ENCODE measurements around the gene GLIPR1.

The GLIPR1 gene

GRCh38 chr12:75529316-75529715, 48.8 kb downstream of the GLIPR1 start:
- no peak for TF ChIP-seq EZH2 (IDR thresholded peaks at IDR 0.05; ENCODE audit: borderline replicate concordance, low read length)
- no peak for TF ChIP-seq CTCF (IDR thresholded peaks at IDR 0.05; ENCODE audit: low read length)
- no peaks in the 10 kb centered on the region for H3K9me3 ChIP-seq (ENCODE audit: low read length)
- no peaks in the 10 kb centered on the region for H3K27me3 ChIP-seq (ENCODE audit: insufficient read depth, low read length)
- H3K9me2 ChIP-seq (ENCODE audit: low read depth, low read length), result no peaks in the 10 kb centered on the region
- no peaks in the 10 kb centered on the region for H3K36me3 ChIP-seq (ENCODE audit: insufficient read depth, low read length)
- no peak overlapping the region for H3K27ac ChIP-seq (ENCODE audit: low read depth, low read length, poor library complexity, severe bottlenecking)
- H3K79me2 ChIP-seq (ENCODE audit: insufficient read depth, low read length), result no peaks in the 10 kb centered on the region
- no peak overlapping the region for H3K4me3 ChIP-seq (ENCODE audit: low read depth, low read length, poor library complexity, severe bottlenecking)
- H2AFZ ChIP-seq (ENCODE audit: low read length), result no peak overlapping the region
- no peaks in the 10 kb centered on the region for H4K20me1 ChIP-seq (ENCODE audit: insufficient read depth, low read length)
- no peaks in the 10 kb centered on the region for H3F3A ChIP-seq (ENCODE audit: insufficient read depth, low read length)
- H3K4me2 ChIP-seq (ENCODE audit: low read length), result no peak overlapping the region
- no peaks in the 10 kb centered on the region for H3K4me1 ChIP-seq (ENCODE audit: insufficient read depth, low read length, severe bottlenecking)
- no peak overlapping the region for H3K9ac ChIP-seq (ENCODE audit: low read length)

DNA sequence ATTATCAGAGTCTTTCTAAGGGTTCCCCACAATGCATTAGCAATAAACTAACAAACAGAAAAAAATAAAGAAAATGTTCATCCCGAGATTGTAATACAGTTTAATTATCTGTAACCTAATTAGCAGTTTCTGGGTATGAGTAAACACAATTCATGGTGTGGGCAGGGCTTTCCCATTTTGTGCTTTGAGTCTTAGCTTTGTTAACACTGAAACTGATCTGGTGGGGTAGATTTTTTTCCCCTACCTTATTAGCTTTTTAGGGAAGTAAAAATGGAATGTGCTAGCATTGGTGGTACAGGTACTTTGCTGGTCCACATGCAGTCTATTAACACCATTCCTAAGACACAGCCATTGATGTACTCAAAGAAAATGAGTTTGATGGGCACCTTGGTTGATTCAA, 49.3 kb downstream of the GLIPR1 start:
- Histone ChIP-seq H2AFZ (ENCODE audit: low read length) (no peak overlapping the region), H3K4me3 (ENCODE audit: low read depth, low read length, poor library complexity, severe bottlenecking) (no peak overlapping the region), H3K9me2 (ENCODE audit: low read depth, low read length) (no peaks in the 10 kb centered on the region), H3K79me2 (ENCODE audit: insufficient read depth, low read length) (no peaks in the 10 kb centered on the region), H3K27ac (ENCODE audit: low read depth, low read length, poor library complexity, severe bottlenecking) (no peak overlapping the region), H3K36me3 (ENCODE audit: insufficient read depth, low read length) (no peaks in the 10 kb centered on the region), H3K9ac (ENCODE audit: low read length) (no peak overlapping the region), H3F3A (ENCODE audit: insufficient read depth, low read length) (no peaks in the 10 kb centered on the region), H3K9me3 (ENCODE audit: low read length) (no peaks in the 10 kb centered on the region), H3K4me2 (ENCODE audit: low read length) (no peak overlapping the region), H3K4me1 (ENCODE audit: insufficient read depth, low read length, severe bottlenecking) (no peaks in the 10 kb centered on the region), H4K20me1 (ENCODE audit: insufficient read depth, low read length) (no peaks in the 10 kb centered on the region), H3K27me3 (ENCODE audit: insufficient read depth, low read length) (no peaks in the 10 kb centered on the region)
- TF ChIP-seq EZH2 (IDR thresholded peaks at IDR 0.05; ENCODE audit: borderline replicate concordance, low read length) (no peak), CTCF (IDR thresholded peaks at IDR 0.05; ENCODE audit: low read length) (no peak)

DNA sequence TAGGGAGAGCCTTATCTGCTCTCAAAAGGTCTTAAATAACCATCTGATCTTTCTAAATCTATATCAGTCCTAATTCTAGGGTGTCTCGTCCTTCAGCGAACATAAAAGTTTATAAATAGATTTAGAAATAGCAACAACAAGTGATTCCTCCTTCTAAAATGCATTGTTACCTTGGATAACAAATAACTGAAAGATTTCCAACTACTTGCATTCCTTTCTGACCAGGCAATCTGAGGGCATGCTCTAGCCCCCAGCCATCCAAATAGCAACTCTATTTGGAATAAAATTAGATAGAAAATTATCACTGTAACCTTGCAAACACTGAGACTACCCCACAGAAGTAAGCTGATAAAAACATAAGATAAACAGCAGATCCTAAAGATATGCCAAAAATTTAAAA, 52.7 kb downstream of the GLIPR1 start:
- H3K4me1 ChIP-seq (ENCODE audit: insufficient read depth, low read length, severe bottlenecking), result no peaks in the 10 kb centered on the region

More for the DNA sequence above, 52.7 kb downstream of the GLIPR1 start:
- no peaks in the 10 kb centered on the region for H3K9me2 ChIP-seq (ENCODE audit: low read depth, low read length)
- no peaks in the 10 kb centered on the region for H3K79me2 ChIP-seq (ENCODE audit: insufficient read depth, low read length)
- no peak overlapping the region for H2AFZ ChIP-seq (ENCODE audit: low read length)
- TF ChIP-seq EZH2 (IDR thresholded peaks at IDR 0.05; ENCODE audit: borderline replicate concordance, low read length), result no peak
- no peak for TF ChIP-seq CTCF (IDR thresholded peaks at IDR 0.05; ENCODE audit: low read length)
- H3K9ac ChIP-seq (ENCODE audit: low read length), result no peak overlapping the region
- no peaks in the 10 kb centered on the region for H3K27me3 ChIP-seq (ENCODE audit: insufficient read depth, low read length)
- no peak overlapping the region for H3K27ac ChIP-seq (ENCODE audit: low read depth, low read length, poor library complexity, severe bottlenecking)
- H3K9me3 ChIP-seq (ENCODE audit: low read length), result no peaks in the 10 kb centered on the region
- no peaks in the 10 kb centered on the region for H4K20me1 ChIP-seq (ENCODE audit: insufficient read depth, low read length)
- no peak overlapping the region for H3K4me3 ChIP-seq (ENCODE audit: low read depth, low read length, poor library complexity, severe bottlenecking)
- H3F3A ChIP-seq (ENCODE audit: insufficient read depth, low read length), result no peaks in the 10 kb centered on the region
- no peaks in the 10 kb centered on the region for H3K36me3 ChIP-seq (ENCODE audit: insufficient read depth, low read length)
- no peak overlapping the region for H3K4me2 ChIP-seq (ENCODE audit: low read length)
